Activated CD4-positive, alpha-beta T cell treated with anti-CD3 and anti-CD28 coated beads, Interleukin-2, amount 50 U/mL, for 16 hours (primary cell): ENCODE data around the gene TTLL5.

Experiments used
- DNase-seq: peaks from one replicate; pipeline ENCODE4 v3.0.0-alpha.2; 2020

Gene TTLL5

GRCh38 chr14:75702616-75703261 is 41.7 kb downstream of the TTLL5 start:
- DNase-seq, result no peak

GRCh38 chr14:75703467-75703866 is 42.4 kb downstream of the TTLL5 start:
- no peak for DNase-seq

DNA sequence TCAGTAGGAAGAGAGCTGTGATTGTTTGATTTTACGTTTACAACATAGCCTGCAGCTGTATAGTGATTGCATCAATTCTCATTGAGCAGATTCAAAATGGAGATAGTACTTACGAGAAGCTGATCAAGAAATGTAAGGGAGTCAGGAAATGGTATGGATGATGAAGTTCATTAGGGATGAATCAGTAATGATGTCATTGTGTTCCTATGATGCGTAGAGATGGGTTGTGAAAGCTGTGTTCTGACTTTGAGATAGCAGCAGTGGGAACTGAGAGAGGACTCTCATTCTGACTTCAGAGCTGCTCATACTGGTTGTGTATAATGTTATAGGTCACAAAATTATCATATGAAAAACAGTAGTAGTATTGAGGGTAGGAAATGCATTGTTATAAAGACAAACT is 44.0 kb downstream of the TTLL5 start:
- peak; percentile 8 for DNase-seq

GRCh38 chr14:75709207-75709812 is 48.3 kb downstream of the TTLL5 start:
- peak; percentile 71 for DNase-seq

GRCh38 chr14:75711105-75711795 is 50.2 kb downstream of the TTLL5 start:
- peak; percentile 35 for DNase-seq

- peak; percentile 46 for DNase-seq
These were observed 50.8 kb downstream of the TTLL5 start for GRCh38 chr14:75711796-75712211.

- no peak for DNase-seq
These were observed 53.9 kb downstream of the TTLL5 start for GRCh38 chr14:75714991-75715390.

DNA sequence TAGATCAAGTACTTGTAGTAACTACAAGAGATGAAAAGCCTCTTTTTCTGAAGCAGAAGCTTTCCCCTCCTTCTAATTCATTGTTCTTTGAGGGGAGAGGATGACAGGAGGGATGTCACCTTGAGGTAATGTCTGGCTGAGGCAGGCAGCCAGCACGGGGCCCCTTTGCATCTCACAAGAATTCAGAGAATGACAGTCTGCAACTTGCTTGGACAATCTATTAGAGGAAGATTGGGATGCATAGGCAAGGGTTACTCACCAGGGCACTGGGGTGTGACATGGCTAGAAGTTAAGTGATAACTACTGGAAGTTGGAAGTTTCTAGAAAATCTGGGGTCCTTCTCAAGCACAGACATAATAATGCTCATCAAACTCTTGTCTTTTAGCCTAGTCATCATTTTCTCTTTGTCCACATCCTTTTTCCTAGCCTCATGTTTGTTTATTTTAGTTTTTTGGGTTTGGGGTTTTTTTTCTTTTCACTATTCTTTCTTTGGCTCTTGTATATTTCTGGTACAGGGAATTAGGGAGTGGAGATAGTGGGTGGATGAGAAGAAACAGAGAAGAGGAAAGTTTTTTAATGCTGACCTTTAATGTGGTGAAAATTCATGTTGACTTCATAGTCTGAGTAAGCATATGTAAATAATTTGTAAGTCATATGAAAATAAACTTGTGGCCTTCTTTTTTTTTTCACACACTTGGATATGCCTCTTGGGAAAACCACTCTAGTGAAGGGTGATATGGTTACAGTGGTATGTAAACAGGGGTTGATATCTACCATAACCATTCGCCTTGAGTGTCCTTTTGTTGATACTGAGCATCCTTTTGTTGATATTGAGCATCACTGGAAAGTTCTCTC is 55.1 kb downstream of the TTLL5 start:
- DNase-seq, result no peak

GRCh38 chr14:75717729-75718128 is 56.7 kb downstream of the TTLL5 start:
- no peak for DNase-seq

GRCh38 chr14:75718199-75718598 is 57.2 kb downstream of the TTLL5 start:
- DNase-seq, result no peak

GRCh38 chr14:75720116-75720515 is 59.1 kb downstream of the TTLL5 start:
- DNase-seq, result no peak

DNA sequence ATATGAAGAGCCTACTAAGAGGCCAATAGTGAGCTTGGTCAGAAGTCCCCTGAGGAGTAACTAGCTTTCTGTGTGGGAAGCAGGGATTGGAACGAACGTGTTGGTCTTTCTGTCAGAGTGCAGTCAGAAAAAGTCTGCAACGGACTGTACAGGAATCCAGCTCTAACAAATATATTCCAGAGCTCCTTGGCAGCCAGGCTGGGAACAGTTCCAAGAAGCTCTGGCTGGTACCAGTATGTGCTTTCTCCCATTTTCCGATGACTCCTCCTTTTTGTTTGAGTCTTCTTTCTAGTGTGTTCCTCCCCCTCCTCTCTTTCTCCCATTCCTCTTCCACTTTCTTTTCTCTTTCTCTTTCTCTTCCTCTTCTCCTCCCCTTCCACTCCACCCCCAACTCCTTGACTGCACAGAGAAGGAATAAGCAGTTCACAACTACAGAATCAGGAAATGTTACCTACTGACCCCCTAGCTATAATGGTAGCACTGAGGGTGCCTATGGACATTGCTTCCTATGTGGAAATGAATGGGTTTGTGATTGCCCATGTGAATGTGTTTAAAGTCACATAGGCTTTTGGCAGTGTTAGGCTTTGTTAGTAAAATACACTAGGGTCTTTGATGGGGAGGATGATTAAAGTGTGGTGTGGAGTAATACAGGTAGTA is 59.9 kb downstream of the TTLL5 start:
- DNase-seq, result no peak

DNA sequence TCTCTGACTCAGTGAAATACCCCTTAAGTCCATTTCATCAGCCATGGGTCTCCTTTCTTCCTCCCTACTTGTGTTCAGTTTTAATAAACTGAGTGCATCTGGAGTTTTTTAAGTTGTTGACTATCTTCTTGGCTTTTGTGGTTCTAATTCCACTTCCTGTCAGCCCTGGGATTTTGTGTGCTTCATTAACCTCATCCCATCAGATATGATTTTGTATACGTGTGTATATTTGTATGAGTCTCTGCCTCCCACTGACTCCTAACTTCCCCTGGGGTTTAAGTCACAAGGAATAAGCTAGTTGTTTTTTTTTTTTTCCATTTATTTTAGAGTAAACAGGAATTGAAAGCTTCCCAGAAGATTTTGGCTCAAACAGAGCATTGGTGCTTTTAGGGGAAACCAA is 62.7 kb downstream of the TTLL5 start:
- DNase-seq, result no peak

DNA sequence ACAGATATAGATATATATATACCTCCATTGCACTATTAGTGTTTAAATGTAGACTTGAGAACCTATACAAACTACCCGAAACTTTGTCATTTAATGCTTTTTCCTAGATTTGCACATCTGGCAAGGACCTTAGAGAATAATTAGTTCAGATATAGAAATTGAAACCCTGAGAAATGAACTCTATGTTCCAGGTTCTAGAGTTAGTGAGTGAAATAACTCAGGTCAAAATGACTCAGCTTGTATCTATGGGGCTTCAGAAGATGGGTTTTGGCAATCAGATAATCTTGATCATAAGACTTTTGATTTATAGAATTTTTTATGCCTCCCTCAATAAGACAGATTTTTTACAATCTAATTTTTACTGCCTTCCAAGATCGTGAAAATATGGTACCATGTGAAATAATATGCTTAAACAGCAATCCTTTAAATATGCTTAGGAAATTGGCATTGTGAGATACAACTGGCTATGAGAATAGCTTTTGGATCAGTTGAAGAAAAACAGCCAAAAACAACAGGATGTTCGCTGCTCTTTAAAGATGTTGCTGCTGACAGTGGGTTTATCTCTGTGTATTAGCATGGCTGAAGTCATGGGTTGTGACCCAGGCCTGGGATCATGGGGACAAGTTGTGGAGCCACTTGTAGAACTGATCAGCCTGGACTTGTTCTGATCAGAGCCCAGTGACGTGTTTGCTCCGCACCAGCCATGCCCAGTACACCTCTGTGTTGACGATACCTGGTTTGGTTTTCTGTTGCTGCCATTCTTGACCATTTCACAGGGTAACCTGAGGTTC is 63.6 kb downstream of the TTLL5 start:
- DNase-seq, result peak; percentile 47

DNA sequence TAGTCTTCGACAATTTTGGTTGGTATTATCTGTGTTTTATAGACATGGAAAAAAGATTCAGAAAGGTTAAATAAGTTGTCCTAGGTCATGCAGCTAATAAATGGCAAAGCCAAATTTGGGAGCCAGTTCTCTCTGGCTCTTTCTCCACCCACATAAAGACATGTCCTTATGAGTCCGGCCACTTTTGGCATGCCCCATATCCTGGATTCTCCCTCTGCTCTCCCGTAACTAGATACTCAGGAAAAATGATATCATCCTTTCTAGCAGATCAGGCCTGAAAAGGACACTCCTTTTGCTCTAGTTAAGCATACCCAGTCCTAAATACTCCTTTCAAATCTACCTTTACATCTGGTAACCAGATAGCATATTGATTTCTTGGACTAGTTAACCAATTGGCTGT is 64.4 kb downstream of the TTLL5 start:
- DNase-seq, result no peak

- DNase-seq, result no peak
These were observed 65.3 kb downstream of the TTLL5 start for GRCh38 chr14:75726321-75726720.

GRCh38 chr14:75727124-75727523 is 66.1 kb downstream of the TTLL5 start:
- no peak for DNase-seq

DNA sequence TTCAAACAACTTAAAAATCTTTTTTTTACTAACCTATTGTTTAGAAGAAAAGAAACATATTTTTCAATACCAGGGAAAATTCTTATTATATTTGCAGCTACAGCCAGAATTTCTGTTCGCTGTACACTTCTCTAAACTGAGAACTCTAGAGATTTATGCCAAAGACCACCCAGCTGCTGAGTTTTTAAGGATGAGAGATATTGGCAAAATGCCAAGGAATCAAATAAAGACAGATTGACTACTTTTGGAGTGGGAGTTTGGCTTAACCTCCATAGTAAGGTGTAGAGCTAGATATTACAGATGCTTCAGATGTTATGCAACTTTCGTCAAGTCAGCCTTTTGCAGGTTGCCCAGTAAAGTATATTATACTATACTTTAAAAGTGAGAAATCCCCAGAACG is 71.8 kb downstream of the TTLL5 start:
- DNase-seq, result no peak

DNA sequence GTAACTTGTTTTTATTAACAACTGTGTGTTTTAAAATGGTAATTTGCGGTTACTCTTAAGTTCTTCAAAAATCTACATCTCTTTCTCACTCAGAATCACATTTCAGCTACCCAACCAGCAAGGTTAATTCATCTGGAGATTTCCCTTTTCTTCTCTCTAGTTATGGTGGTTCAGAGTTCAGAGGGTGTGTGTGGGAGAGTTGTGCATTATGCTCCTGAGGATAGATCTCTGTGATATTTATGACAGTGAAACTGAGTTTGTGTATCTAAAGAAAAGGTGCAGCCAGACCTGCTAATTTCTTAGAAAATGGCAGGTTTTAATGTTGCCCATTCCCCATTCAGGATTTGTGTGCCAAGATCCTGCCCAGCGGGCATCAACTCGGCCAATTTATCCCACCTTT is 73.8 kb downstream of the TTLL5 start:
- no peak for DNase-seq

- DNase-seq, result no peak
These were observed 75.9 kb downstream of the TTLL5 start for GRCh38 chr14:75736845-75737485.

GRCh38 chr14:75738192-75738591 is 77.1 kb downstream of the TTLL5 start:
- no peak for DNase-seq

DNA sequence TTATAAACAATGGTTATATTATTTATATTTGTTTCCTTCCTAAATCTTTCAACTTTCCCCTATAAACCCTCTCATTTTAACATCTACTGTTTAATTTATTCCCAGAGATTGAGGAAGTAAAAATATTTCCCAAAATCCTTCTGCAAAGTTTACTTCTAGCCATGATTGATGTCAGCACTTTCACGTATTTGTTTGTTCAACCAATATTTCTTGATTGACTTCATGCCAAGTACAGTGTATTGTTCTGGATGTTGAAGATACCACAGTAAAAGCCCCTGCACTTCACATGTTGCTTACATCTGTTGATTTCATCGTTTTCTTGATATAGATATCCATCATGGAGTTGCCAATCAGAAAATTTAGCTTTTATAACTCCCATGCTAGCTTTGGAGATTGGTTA is 81.8 kb downstream of the TTLL5 start:
- DNase-seq, result no peak
